ACHN (cell line): ENCODE measurements around the gene KIRREL1.

ENCODE experiments used
- DNase-seq: peaks from one replicate; pipeline ENCODE4 v3.0.0-alpha.2; 2015
- in situ Hi-C: cut with HindIII; loops from 2 replicates; pipeline ENCODE4 v1.10.0; 2017; ENCODE audit warnings: low sequenced_read_pairs, low pct_ligation_motif_present, low pct_unique_long_range_greater_than_20kb

The KIRREL1 gene

DNA sequence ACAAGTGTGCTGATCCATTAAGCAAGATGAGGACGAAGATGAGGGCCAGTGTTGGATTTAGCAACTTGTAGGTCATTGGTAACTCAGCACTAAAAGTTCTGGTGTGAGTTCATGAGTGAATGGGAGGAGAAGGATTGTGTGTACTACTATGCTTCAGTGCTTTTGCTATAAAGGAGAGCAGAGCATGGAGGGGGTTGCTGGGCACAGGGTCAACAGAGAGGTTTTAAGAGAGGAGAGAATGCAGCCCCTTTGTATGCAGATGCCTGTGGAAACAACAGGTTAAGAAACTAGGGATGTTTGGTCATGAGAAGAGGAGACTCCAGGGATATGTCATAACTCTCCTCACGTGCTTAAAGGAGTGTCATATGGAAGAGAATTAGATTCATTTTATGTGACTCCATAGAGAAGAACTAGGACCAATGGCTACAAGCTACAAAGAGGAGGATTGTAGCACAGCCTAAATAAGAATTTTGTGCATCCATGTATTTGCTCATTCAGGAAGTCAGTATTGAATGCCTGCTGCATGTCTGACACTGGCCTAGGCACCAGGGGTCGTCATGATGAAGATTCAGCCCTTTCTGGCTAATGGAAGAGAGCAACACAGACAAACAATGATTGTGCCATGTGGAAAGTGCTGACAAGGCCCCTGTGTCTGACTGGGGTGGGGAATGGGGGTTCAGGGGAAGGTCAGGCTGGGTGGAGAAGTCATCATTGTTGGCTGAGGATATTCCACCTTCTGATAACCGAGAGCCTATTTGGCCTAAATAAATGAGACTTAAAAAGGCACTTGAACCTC lies 53.5 kb downstream of the KIRREL1 start:
- DNase-seq, result no peak
- in situ Hi-C loops, result no loop called here

DNA sequence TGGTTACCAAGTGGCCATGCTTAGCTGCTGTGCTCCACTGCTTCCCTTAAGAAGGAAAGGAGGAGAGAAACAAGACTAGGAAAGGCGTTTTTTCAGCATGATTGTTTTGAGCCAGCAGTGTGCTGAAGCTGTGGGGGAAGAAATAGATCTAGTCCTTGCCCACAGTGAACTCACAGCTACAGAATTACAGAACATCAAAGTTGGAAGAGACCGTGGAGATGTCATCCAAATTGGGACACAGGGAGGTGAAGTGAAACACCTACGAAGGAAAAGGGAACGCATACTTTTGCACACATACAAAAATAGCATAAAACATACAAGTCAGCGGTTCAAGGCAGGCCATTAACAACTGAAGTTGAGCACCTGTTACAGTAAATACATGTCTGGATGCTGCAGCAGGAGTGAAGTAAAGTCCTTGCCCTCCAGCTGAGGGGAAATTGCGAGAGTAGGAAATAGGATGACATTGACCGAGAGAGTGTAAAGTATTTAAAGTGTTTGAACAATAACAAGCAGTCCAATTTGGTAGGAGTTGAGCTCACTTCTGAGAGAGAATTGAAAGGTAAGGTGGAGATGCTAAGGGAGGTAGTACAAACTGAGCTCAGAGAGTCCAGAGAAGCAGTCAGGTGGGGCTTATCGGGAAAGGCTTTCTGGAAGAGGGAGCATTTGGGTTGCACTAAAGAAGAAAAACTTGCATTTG lies 55.1 kb downstream of the KIRREL1 start:
- in situ Hi-C loops, result no loop called here
- no peak for DNase-seq

DNA sequence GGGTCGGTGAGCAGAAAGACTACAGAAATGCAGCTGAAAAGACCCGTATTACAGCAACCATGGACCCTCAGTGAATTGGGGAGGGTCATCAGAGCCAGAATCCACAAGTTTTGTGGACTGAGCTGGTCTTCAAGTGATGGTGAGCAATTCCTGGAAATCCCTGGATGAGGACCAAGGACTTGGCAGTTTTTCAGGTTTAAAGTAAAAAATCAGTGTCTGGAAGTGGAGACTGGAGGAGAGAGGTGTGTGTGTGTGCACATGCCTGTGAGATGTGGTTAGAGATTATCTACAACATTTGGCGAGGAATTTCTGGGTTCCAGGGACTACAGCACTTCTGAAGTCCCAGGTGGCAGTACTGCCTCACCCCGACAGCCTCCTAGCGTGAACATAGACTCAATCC lies 56.4 kb downstream of the KIRREL1 start:
- DNase-seq, result no peak
- in situ Hi-C loops, result no loop called here

DNA sequence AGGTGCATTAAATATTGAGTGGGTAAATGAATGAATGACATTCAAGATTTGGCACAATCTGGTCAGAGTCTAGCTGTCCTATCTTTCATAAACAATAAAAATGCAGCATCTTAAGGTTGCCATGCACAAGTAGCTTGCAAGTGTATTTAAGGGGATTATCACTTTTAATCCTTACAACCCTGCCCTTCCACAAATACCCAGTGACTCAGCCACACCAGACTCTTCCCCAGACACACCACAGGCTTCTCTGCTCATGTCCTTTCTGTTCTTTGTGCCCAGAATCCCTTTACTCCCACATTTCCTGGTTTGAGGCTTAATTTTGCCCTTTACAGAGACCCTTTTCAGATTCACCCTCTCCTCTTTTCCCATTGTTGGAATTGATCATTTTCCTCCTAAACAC lies 59.8 kb downstream of the KIRREL1 start:
- no peak for DNase-seq
- in situ Hi-C loops, result no loop called here

DNA sequence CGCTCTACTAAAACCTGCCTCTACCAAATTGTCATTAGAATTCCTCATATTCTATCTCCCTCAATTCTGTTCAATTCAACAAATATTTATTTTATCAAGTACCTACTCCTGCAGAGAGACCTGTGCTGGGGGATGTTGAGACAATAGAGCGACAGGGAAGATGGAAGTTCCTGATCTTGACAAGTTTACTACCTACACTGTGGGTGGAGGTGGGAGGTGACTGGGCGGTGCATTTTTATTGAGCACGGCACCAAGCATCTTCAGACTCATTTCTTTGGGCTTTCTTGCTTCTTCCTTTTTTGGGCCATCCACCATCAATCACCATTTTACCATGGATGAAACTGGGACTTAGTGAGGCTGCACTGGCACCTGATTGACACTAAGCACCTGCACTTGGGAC lies 61.3 kb downstream of the KIRREL1 start:
- in situ Hi-C loops, result no loop called here
- DNase-seq, result no peak

DNA sequence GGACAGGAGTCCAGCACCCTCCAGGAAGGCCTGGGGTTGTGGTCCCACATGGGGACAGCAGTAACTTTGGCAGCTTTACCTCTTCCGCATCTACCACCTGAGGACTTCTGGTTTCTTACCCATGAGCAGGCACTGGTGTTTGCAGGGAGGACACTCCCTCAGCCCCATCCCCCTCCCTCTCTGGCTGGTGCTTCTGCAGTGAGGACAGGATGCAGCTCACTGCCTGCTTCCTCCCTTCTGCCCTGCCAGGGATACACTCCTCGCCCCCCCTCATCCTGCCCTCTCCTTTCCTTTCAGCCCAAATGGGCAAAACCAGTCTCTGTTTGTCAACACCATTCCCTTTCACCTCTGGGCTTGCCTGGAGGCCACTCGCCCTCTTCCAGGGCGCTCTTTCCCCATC lies 62.4 kb downstream of the KIRREL1 start:
- in situ Hi-C loops, result no loop called here
- DNase-seq, result no peak

DNA sequence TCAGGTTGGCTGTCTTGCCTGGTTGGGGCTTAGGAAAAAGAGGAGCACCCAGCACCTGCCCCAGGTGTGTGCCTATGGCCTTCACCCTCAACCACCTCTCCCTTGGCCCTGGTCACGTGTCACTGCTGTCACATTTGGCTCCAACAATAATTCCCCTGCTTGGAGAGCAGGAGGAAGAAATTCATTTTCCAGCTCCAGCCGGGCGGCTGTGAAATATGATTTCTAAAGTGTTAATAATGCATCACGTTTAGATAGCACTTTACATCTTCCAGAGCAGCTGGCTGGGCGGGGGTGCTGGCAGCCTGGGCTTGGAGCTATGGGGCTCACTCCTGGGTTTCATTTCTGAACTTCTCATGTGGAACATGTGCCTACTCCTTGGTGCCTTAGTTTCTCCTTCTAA lies 63.1 kb downstream of the KIRREL1 start:
- in situ Hi-C loops, result no loop called here
- DNase-seq, result no peak

DNA sequence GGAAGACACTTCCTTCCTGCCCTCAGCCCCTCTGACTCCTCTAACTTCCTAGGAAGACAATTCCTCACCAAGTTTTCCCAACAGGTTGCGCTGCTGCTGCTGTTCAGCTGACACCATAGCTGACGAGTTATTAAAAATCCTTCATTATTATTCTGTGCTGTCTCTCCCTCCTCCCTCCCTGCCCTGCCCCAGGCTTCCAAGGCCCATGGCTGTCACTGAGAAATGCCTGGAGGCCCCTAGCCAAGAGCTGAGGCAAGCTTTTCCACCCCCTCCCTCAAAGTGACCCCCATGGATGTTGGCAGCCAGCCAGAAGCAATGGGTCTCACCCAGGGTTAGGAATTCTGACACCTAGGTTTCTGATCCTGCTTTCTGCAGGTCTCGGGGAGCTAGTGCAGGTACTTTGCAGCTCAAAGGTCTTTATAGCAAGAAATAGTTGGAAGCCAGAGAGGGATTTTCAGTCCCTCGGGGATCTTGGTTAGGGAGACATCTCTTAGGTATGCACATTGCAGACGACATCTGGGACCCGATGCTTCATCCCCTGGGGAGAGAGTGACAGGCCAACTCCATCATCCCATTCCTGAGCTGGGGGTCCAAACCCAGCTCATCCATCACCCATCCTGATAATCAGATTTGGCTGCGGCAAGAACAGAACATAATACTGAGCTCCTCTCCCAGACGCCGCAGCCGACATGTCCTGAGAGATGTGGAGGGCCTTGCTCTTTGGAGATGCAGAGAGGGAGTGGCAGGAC lies 65.0 kb downstream of the KIRREL1 start:
- DNase-seq, result no peak
- in situ Hi-C loops, result no loop called here

DNA sequence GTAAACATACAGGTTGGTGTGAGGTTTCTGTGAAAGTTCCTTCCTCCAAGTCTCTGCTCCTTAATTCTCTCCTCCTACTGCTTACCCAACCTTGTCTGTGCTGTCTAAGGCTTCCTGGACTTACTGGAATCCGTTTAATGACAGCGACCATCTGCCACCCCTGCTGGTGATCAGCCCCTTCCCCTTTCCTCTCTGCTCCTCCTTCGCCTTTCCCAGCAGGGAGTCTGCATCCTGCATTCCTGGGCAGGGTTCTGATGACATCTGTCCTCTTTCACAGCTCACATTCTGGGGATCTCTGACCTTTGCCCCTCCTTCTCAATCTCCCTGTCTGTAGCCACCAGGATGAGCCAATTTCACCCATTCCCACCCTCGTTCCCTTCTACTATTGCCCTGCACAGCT lies 66.5 kb downstream of the KIRREL1 start:
- DNase-seq, result no peak
- in situ Hi-C loops, result no loop called here

DNA sequence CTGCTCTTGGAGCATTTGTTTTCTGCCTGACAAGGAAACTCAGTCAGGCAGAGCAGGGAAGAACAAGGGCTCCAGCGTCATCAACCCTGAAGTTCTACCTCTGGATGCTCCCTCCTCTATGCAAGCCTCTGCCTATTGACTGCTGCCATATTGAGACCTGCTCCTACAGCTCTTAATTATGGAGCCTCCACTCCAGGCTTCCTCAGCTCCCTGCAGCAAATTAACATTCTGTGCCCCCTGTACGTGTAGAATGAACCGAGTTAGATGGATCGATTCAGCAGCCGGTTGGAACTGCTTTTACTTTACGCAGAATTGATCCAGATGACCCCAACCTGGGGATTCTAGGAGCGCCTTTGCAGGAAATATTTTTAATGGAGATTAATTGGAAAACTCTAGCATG lies 68.7 kb downstream of the KIRREL1 start:
- in situ Hi-C loops, result no loop called here

DNA sequence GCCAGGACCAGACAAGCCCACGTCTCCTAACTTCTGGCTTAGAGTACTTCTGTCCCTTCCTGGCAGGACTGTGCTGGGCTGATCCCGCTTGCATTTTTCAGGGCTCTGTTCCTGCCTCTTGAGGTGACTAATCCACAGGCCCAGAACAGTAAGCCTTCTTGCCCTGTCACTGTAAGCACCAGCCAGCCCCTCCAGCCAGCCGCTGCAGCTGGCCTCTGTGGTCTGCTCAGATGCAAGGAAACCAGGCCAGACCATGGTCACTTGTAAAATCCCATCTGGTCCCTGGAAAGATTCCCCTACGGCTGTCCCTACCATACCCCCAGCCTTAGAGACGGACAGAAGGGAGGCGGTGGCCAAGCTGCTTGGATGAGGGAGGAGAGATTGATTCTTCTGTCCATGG lies 74.2 kb downstream of the KIRREL1 start:
- in situ Hi-C loops, result no loop called here

More for the DNA sequence above, 68.7 kb downstream of the KIRREL1 start:
- DNase-seq, result no peak

DNA sequence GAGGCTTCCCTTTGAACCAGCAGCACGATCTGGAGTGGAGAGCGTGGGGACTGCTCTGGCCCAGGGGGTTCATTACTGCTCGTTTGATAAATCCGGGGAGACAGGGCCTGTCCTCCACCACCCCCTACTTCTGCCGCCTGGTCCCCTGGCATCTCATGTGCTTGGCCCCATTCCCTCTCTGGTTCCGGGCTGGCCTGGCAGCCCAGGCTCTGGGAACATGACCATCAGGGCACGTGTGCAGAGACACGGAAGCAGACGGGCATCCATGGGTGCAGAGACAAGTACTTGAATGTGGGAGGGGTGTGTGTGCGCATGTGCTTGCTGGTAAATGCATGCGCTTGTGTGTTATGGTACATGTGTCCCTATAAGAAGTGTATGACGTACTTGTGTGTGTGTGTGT lies 75.5 kb downstream of the KIRREL1 start:
- DNase-seq, result no peak
- in situ Hi-C loops, result no loop called here

More for the DNA sequence above, 74.2 kb downstream of the KIRREL1 start:
- DNase-seq, result no peak

DNA sequence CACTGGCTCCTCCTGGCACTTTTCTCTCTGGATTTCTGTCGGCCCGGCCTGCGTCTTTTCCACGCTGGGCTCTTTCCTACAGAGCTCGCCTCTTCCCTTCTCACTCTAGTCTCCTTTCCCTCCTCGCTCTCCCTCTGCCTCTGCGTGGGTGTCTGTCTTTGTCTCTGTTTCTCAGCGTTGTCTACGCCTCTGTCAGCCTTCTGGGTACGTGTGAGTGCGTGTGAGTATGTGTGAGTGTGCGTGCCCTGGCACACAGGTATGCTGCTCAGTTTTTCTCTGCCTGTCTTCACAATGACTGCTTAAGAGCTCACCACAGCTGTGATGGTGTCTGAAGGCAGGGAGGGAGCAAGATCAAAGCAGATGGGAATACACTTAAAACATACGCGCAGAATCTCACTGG lies 77.7 kb downstream of the KIRREL1 start:
- in situ Hi-C loops, result no loop called here
- DNase-seq, result no peak

DNA sequence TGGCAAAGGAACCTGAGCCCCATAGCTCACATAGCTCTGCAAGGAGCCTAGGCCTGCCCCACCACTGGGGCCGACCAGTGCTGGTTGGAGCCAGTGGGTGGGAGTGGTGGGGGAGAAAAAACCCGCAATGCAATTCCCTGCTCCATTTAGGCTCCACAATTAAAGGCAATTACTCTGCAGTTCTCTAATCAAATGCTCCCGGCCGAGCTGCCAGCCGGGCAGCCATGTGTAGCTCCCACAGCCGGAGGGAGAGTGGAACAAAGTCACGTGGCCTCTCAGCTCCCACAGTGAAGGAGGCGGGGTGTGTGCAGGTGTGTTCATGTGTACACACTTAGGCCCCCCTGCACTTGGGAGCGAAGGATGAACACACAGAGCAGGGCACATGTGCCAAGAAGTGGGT lies 81.6 kb downstream of the KIRREL1 start:
- in situ Hi-C loops, result no loop called here
- DNase-seq, result no peak

DNA sequence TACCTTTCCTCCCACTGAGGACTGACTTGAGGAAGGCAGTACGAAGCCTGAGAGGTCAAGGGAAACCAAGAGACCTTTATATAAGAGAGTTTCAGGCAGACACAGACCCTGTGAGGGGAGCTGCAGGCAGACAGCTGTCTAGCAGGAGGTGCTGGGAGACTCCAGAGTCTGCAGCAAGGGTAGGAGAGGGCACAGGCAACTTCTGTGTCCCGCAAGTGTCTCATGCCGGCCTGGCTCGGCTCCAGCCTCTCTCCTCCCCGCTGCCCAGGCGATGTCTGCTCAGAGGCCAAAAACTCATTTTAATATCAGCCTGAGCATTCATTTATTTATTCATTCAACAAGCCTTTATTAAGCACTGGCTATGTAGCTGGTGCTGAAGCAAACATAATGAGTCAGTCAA lies 83.0 kb downstream of the KIRREL1 start:
- in situ Hi-C loops, result no loop called here
- DNase-seq, result no peak

DNA sequence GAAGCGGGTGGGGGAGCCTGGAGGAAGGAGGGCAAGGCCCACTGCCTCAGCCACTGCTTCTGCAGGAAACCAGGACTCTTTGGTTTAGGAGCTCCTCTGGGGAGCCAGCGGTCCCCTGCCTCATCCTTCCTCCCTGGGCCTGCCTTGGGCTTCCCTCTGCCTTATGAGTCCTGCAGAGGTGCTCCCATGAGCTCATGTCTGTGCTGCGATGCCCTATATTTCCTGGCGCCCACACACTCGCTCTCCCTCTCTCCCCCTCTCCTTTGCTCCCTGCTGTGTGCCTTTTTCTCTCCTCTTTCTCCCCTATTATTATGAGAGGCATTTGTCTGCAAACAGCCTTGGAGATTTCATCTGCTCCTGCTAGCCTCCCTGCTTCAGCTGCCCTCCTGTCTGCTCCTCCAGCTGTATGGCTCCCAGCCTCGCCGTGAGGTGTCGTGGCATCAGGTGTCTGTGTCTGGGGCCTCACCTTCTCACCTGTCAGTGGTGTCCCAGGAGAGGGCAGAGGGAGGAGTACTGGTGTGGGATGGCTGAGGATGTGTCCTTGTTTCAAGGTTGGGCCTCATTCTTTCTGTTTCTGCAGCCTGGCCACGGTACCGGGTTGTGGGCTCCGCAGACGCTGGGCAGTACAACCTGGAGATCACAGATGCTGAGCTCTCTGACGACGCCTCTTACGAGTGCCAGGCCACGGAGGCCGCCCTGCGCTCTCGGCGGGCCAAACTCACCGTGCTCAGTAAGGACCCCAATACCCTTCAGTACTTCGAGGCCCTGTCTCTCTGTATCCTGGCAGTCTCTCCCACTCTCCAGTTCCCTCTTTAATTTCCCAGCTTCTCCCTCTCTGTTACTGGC lies 84.2 kb downstream of the KIRREL1 start:
- DNase-seq, result no peak
- in situ Hi-C loops, result no loop called here

DNA sequence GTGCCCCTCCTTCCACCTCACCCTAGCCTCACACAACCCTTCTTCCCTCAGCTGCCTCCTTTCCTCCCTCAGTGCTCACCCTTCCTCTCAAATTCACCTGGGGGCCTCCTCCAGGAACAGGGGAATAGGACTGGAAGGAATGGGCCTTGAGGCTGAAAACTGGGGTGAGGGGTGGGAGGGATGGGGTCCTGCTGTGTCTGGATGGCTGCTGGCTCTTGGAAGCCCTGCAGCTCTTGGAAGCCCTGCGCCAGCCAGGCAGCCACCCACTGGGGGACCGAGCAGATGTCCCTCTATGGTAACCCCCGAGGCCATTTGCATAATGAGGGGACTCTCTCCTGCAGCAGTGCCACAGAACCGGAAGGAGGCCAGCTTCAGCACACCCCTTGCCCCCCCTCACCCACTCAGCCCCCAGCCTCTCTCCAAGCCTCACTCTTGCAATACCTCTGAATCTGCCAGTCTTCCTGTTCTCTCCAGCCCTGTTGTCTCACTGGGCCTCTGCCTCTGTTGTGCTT lies 85.2 kb downstream of the KIRREL1 start:
- in situ Hi-C loops, result no loop called here
- DNase-seq, result no peak

DNA sequence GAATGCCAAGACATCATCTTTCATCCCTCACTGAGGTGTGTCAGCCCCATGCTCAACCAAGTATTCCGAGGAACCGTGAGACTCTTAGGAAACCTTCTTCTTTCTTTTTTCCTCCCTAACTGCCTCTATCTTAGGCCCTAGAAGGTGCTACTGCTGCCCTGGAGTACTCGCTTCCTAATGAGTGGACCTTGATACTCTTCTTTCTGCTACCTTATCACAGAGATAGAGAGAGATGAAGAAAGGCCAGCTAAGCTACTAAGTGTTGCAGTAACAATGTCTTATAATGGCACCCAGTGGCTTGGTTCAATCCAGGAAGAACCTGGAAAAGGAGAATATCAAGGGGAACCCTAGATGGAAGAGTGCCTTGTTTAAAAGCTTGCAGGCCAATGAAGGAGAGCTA lies 86.6 kb downstream of the KIRREL1 start:
- in situ Hi-C loops, result no loop called here
- DNase-seq, result no peak

DNA sequence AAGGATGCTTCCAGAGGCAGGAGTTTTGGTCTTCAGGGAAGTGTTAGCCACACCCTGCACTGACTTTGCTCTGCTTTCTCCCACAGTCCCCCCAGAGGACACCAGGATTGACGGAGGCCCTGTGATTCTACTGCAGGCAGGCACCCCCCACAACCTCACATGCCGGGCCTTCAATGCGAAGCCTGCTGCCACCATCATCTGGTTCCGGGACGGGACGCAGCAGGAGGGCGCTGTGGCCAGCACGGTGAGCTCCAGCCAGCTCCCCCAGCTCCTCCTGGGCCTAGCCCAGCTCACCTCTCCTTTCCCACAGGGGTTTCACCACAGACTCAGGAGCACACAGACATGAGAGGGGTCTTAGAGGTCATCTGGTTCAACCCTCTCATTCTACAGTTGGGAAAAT lies 90.9 kb downstream of the KIRREL1 start:
- DNase-seq, result no peak
- in situ Hi-C loops, result no loop called here
